ENCODE data around the gene TEAD4. TPM values are rescaled to one million over a fixed set of nuclear protein-coding genes. Genes with fewer than 3 reads are reported as not detected.
A peak's percentile ranks its signal among the peaks of the same experiment; 100 is the strongest.

Gene TEAD4
- total RNA-seq, 1 experiment from 2014 or later, result 96.2 TPM

DNA sequence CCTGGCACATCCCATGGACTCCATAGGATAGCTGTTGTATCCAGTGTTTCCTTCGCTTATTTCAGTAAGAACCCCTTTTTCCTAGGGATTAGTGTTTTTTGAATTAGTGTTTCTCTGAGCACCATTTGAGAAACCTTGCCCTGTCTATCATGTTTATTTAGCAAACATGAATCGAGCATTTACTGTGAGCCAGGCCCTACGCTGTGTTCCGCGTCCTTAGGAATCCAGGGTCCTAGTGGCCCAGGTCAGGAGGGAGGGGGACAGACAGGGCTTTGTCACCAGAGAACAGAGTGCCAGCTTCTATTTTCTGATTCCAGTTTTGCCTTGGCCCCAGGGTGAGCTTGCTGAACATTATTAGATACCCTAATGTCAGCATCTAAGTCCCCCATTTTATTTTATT, 2.5 kb downstream of the TEAD4 start:
- Mint-ChIP-seq H3K36me3 (ENCODE audit: insufficient read depth, unreplicated experiment) (peaks cover 77% of the 10 kb centered on the region), H3K4me1 (ENCODE audit: low read depth, unreplicated experiment) (peaks cover 39% of the 10 kb centered on the region)
- CTCF ChIA-PET, result interaction anchor here (1.0 kb wide), 1 partner anchor 71 kb away, joined by 7 read pairs; the partner anchor contains the start of gene TULP3

DNA sequence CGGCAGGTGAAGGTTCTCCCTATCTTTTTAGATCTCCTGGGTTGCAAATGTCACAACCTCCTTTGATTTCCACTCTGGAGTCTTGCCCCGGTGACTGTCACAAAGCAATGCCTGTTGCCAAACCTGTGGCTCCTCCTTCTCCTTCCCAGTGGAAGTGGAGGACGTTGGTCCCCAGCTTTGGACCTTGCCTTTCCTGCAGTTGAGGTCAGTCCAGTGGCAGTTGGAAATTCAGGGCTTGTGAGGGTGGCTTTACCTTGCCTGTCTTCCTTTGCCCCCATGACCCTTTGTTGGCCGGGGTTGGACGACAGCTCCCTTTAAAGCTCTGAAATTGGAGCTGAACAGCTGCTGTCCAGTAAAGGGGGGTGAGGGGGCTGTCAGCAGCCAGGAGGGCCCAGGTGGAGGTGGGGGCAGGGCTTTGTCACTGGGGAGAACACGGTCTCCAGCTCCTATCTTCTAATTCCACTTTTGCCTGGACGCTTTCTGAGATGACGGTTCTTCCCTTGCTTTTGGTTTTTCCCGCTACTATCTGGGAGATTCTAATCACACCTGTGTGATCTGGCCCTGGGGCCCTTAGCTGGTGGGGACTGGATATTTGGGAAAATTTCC, 4.1 kb downstream of the TEAD4 start:
- CTCF ChIA-PET, result interaction anchor here (0.8 kb wide), 2 partner anchors 18 to 78 kb away, joined by 3 to 6 read pairs; no protein-coding TSS in a partner anchor
- no peaks in the 10 kb centered on the region for H3K27me3 Mint-ChIP-seq (ENCODE audit: insufficient read depth, unreplicated experiment)
- no peaks in the 10 kb centered on the region for H3K36me3 ChIP-seq (ENCODE audit: control insufficient read depth, insufficient read depth, low read length)
- peaks cover 25% of the 10 kb centered on the region for H3K4me1 Mint-ChIP-seq (ENCODE audit: low read depth, unreplicated experiment)
- POLR2A ChIA-PET, result no interaction called here
- H3K27me3 ChIP-seq (replicated peaks; ENCODE audit: control insufficient read depth, insufficient read depth, low read length), result no peaks in the 10 kb centered on the region
- no TSS peak for BruUV-seq (replicated peaks)
- peaks cover 77% of the 10 kb centered on the region for H3K36me3 Mint-ChIP-seq (ENCODE audit: insufficient read depth, unreplicated experiment)
- H3K9me3 Mint-ChIP-seq (ENCODE audit: unreplicated experiment), result no peaks in the 10 kb centered on the region
- intact Hi-C loops (cut with micrococcal nuclease; ENCODE audit: unreplicated experiment), result loop anchor here (5.0 kb wide), 1 partner anchor 69 kb away; no protein-coding TSS in a partner anchor
- DNase-seq, result peak; percentile 36 to 78
- peak overlapping the region; percentile 54 for H3K4me3 Mint-ChIP-seq (ENCODE audit: unreplicated experiment)
- H3K4me3 ChIP-seq (ENCODE audit: low read depth, low read length), result no peak overlapping the region
- no peaks in the 10 kb centered on the region for H3K9me3 ChIP-seq
- TF ChIP-seq, protein P1, sequence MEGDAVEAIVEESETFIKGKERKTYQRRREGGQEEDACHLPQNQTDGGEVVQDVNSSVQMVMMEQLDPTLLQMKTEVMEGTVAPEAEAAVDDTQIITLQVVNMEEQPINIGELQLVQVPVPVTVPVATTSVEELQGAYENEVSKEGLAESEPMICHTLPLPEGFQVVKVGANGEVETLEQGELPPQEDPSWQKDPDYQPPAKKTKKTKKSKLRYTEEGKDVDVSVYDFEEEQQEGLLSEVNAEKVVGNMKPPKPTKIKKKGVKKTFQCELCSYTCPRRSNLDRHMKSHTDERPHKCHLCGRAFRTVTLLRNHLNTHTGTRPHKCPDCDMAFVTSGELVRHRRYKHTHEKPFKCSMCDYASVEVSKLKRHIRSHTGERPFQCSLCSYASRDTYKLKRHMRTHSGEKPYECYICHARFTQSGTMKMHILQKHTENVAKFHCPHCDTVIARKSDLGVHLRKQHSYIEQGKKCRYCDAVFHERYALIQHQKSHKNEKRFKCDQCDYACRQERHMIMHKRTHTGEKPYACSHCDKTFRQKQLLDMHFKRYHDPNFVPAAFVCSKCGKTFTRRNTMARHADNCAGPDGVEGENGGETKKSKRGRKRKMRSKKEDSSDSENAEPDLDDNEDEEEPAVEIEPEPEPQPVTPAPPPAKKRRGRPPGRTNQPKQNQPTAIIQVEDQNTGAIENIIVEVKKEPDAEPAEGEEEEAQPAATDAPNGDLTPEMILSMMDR (IDR thresholded peaks at IDR 0.05; ENCODE audit: insufficient read depth in 1 of 2, low read depth in 1 of 2, low read length in 1 of 2, severe bottlenecking in 1 of 2, unreplicated experiment in 1 of 2), result no peak
- H3K4me1 ChIP-seq, result peaks cover 27% of the 10 kb centered on the region
- peak overlapping the region; percentile 47 for H3K27ac Mint-ChIP-seq (ENCODE audit: unreplicated experiment)

More for the DNA sequence above, 2.5 kb downstream of the TEAD4 start:
- DNase-seq, result no peak
- H3K4me3 ChIP-seq (ENCODE audit: low read depth, low read length), result peak overlapping the region; percentile 94; the same call in 1 of the 2 replicates
- Mint-ChIP-seq H3K27ac (ENCODE audit: unreplicated experiment) (peak overlapping the region; percentile 89), H3K9me3 (ENCODE audit: unreplicated experiment) (no peaks in the 10 kb centered on the region), H3K27me3 (ENCODE audit: insufficient read depth, unreplicated experiment) (no peaks in the 10 kb centered on the region), H3K4me3 (ENCODE audit: unreplicated experiment) (peak overlapping the region; percentile 87)
- no peaks in the 10 kb centered on the region for H3K27me3 ChIP-seq (replicated peaks; ENCODE audit: control insufficient read depth, insufficient read depth, low read length)
- POLR2A ChIA-PET, result no interaction called here
- peaks cover 34% of the 10 kb centered on the region for H3K4me1 ChIP-seq
- BruUV-seq (replicated peaks), result no TSS peak
- intact Hi-C loops (cut with micrococcal nuclease; ENCODE audit: unreplicated experiment), result loop anchor here (5.0 kb wide), 1 partner anchor 71 kb away; no protein-coding TSS in a partner anchor
- no peaks in the 10 kb centered on the region for H3K9me3 ChIP-seq
- H3K36me3 ChIP-seq (ENCODE audit: control insufficient read depth, insufficient read depth, low read length), result no peaks in the 10 kb centered on the region
- TF ChIP-seq, protein P1 (IDR thresholded peaks at IDR 0.05; ENCODE audit: insufficient read depth in 1 of 2, low read depth in 1 of 2, low read length in 1 of 2, severe bottlenecking in 1 of 2, unreplicated experiment in 1 of 2), result no peak

GRCh38 chr12:2963760-2964292, 4.6 kb downstream of the TEAD4 start:
- Mint-ChIP-seq H3K4me1 (ENCODE audit: low read depth, unreplicated experiment) (peaks cover 25% of the 10 kb centered on the region), H3K27me3 (ENCODE audit: insufficient read depth, unreplicated experiment) (no peaks in the 10 kb centered on the region), H3K9me3 (ENCODE audit: unreplicated experiment) (no peaks in the 10 kb centered on the region), H3K27ac (ENCODE audit: unreplicated experiment) (peak overlapping the region; percentile 47), H3K36me3 (ENCODE audit: insufficient read depth, unreplicated experiment) (peaks cover 77% of the 10 kb centered on the region), H3K4me3 (ENCODE audit: unreplicated experiment) (no peak overlapping the region)
- intact Hi-C loops (cut with micrococcal nuclease; ENCODE audit: unreplicated experiment), result loop anchor here (5.0 kb wide), 1 partner anchor 68 kb away; no protein-coding TSS in a partner anchor
- DNase-seq, result no peak
- ChIA-PET CTCF (interaction anchor here (0.7 to 0.8 kb wide), 2 partner anchors 19 to 336 kb away, joined by 4 to 6 read pairs; no protein-coding TSS in a partner anchor), POLR2A (no interaction called here)
- Histone ChIP-seq H3K9me3 (no peaks in the 10 kb centered on the region), H3K4me1 (peaks cover 27% of the 10 kb centered on the region), H3K27me3 (replicated peaks; ENCODE audit: control insufficient read depth, insufficient read depth, low read length) (no peaks in the 10 kb centered on the region), H3K36me3 (ENCODE audit: control insufficient read depth, insufficient read depth, low read length) (no peaks in the 10 kb centered on the region), H3K4me3 (ENCODE audit: low read depth, low read length) (no peak overlapping the region)
- TF ChIP-seq, protein P1 (IDR thresholded peaks at IDR 0.05; ENCODE audit: insufficient read depth in 1 of 2, low read depth in 1 of 2, low read length in 1 of 2, severe bottlenecking in 1 of 2, unreplicated experiment in 1 of 2), result no peak
- no TSS peak for BruUV-seq (replicated peaks)
